Measurements from ENCODE around the gene EHMT1. TPM values are rescaled to one million over a fixed set of nuclear protein-coding genes. Genes with fewer than 3 reads are reported as not detected.

Gene EHMT1
- total and polyA plus RNA-seq, 10 of the 15 experiments (the other 5 are each of a cell fraction or from before 2014, with no cell fraction given), result 2.9 to 100 (median 48.1) TPM

DNA sequence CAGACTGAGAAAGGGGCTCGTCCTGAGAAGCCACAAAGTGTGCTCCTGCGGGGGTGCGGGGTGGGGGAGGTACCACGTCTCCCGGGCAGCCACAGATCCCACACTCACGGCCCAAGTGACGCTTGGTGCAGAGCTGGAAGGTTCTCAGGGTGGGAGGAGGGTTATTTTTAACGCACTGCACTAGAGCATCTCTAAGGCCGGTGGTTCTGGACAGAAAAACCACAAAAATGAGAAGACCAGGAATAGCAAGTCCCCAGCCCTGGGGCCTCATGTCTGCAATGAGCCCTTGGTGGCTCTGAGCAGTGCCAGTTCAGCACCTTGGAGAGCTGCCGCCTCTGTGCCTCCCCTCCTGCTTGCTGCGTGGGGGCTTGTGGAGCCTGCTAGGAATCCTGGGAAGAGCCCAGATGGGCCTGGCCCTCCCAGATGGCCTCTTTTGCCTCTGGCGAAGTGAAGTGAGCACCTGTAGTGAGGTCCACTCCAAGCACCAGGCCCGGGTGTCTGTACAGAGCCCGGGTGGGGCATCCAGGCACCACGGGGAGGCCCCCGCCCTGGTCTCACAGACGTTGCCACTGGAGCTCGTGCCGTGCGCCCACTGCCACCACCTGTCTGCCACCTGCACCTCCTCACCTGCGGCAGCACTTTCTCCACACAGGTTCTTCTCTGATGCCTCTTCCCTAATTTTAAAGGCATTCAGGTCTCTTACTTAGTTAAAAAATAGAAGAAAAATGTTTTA lies 209.9 kb downstream of the EHMT1 start:
- ATAC-seq, result no peak
- ChIA-PET SMC1A (ENCODE audit: uncharacterized antibody, unreplicated experiment) (no interaction called here), POLR2A (no interaction called here), RAD21 (ENCODE audit: unreplicated experiment) (no interaction called here), CTCF (no interaction called here)
- TF ChIP-seq MXI1 (IDR thresholded peaks at IDR 0.05; ENCODE audit: low read depth, low read length) (no peak), EZH2 (IDR thresholded peaks at IDR 0.05; ENCODE audit: borderline replicate concordance, control insufficient read depth, low read depth, low read length) (no peak), PAX5 (IDR thresholded peaks at IDR 0.05; ENCODE audit: borderline replicate concordance, low read depth, low read length) (no peak), CREM (IDR thresholded peaks at IDR 0.05; ENCODE audit: low read depth) (no peak)
- TF ChIP-seq, protein P1, sequence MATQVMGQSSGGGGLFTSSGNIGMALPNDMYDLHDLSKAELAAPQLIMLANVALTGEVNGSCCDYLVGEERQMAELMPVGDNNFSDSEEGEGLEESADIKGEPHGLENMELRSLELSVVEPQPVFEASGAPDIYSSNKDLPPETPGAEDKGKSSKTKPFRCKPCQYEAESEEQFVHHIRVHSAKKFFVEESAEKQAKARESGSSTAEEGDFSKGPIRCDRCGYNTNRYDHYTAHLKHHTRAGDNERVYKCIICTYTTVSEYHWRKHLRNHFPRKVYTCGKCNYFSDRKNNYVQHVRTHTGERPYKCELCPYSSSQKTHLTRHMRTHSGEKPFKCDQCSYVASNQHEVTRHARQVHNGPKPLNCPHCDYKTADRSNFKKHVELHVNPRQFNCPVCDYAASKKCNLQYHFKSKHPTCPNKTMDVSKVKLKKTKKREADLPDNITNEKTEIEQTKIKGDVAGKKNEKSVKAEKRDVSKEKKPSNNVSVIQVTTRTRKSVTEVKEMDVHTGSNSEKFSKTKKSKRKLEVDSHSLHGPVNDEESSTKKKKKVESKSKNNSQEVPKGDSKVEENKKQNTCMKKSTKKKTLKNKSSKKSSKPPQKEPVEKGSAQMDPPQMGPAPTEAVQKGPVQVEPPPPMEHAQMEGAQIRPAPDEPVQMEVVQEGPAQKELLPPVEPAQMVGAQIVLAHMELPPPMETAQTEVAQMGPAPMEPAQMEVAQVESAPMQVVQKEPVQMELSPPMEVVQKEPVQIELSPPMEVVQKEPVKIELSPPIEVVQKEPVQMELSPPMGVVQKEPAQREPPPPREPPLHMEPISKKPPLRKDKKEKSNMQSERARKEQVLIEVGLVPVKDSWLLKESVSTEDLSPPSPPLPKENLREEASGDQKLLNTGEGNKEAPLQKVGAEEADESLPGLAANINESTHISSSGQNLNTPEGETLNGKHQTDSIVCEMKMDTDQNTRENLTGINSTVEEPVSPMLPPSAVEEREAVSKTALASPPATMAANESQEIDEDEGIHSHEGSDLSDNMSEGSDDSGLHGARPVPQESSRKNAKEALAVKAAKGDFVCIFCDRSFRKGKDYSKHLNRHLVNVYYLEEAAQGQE (IDR thresholded peaks at IDR 0.05; ENCODE audit: low read depth, low read length), result peak; percentile 88
- DNase-seq (ENCODE audit: low read depth, low spot score), result no peak
- H3K27ac ChIP-seq (ENCODE audit: control insufficient read depth, insufficient read depth), result no peak overlapping the region
- in situ Hi-C loops (cut with MboI), result no loop called here
- FAIRE-seq, result no peak
- no peak overlapping the region for H2AFZ ChIP-seq (ENCODE audit: control insufficient read depth, low read depth, low read length)
- WGBS (ENCODE audit: insufficient coverage, insufficient replicate concordance, low lambda C conversion rate, missing lambda C conversion rate), result 84% methylated on average over 20 of the region's 21 CpGs
- no peak overlapping the region for H3K4me3 ChIP-seq
- no peak overlapping the region for H3K9ac ChIP-seq (ENCODE audit: control insufficient read depth, insufficient read depth, low read length)
- peaks cover 10% of the 10 kb centered on the region for H3K4me1 ChIP-seq (ENCODE audit: control insufficient read depth, insufficient read depth, low read length)
- BruUV-seq (replicated peaks), result no TSS peak
- no peaks in the 10 kb centered on the region; the same call in 1 of the 2 replicates for H3K79me2 ChIP-seq (ENCODE audit: control insufficient read depth, insufficient read depth, low read length)
- H4K20me1 ChIP-seq (ENCODE audit: control insufficient read depth, insufficient read depth), result peaks cover 3% of the 10 kb centered on the region
- H3K4me2 ChIP-seq (ENCODE audit: control insufficient read depth, insufficient read depth), result no peak overlapping the region
- no peaks in the 10 kb centered on the region; the same call in 2 of the 3 replicates for H3K9me3 ChIP-seq (replicated peaks; ENCODE audit: control insufficient read depth, insufficient read depth, low read length)
- H3K36me3 ChIP-seq (ENCODE audit: control insufficient read depth in 2 of 2, insufficient read depth in 2 of 2, low read length in 1 of 2), result peaks cover 31 to 42% of the 10 kb centered on the region in 2 experiments
- no peaks in the 10 kb centered on the region for H3K27me3 ChIP-seq (replicated peaks in 1 of 2; ENCODE audit: control insufficient read depth in 2 of 2, insufficient read depth in 2 of 2, low read length in 1 of 2)
- intact Hi-C loops (cut with micrococcal nuclease; ENCODE audit: unreplicated experiment), result no loop called here

Measured in GM12878 (cell line).